IMR-90 (cell line): ENCODE measurements around the gene HMCES. TPM values are rescaled to one million over a fixed set of nuclear protein-coding genes. Genes with fewer than 3 reads are reported as not detected.

Experiments
- ATAC-seq: fragments of 200-7000 bp; cut with Tn5 transposase; 2 replicates; pipeline ENCODE4 v1.9.1; 2020; ENCODE audit warnings: low read depth, mild to moderate bottlenecking, moderate library complexity
- BruUV-seq: library from RNA; stranded (reverse); fragments of 400-500 nt; replicated peaks from 2 replicates; lab custom pipeline; 2021; lab: Mats Ljungman, UMichigan
- CTCF ChIA-PET: fragments of 300-600 bp; formaldehyde crosslinking; extraction: SDS; loops from one replicate; lab custom pipeline; 2021; ENCODE audit warnings: antibody characterized with exemption; lab: Yijun Ruan, JAX
- POLR2A ChIA-PET: fragments of 300-600 bp; sonication (Branson Sonifier 250); formaldehyde crosslinking; loops from one replicate; lab custom pipeline; 2022; ENCODE audit warnings: antibody characterized with exemption; ENCODE audit not compliant: unreplicated experiment; lab: Charles Lee
- DNase-seq: peaks from one replicate; pipeline ENCODE4 v3.0.0; 2013
- H2AFZ ChIP-seq: replicated peaks from 2 replicates; pipeline ENCODE3; 2013; ENCODE audit warnings: low read length, mild to moderate bottlenecking; ENCODE audit not compliant: poor library complexity
- H2AK5ac ChIP-seq: 2 replicates; pipeline ENCODE4 v1.6.1; 2013; ENCODE audit warnings: low read depth, low read length, inconsistent platforms
- H2AK9ac ChIP-seq: replicated peaks from 2 replicates; pipeline ENCODE3; 2013; ENCODE audit warnings: mild to moderate bottlenecking, low read depth, low read length, moderate library complexity; ENCODE audit not compliant: poor library complexity
- H2BK120ac ChIP-seq: 2 replicates; pipeline ENCODE4 v1.6.1; 2013; ENCODE audit warnings: low read depth, low read length, inconsistent platforms
- H2BK15ac ChIP-seq: 3 replicates; pipeline ENCODE4 v1.6.1; 2013; ENCODE audit warnings: low read depth, low read length, inconsistent platforms
- H2BK20ac ChIP-seq: 2 replicates; pipeline ENCODE4 v1.6.1; 2013; ENCODE audit warnings: low read depth, mild to moderate bottlenecking, inconsistent platforms, low read length, moderate library complexity
- H2BK5ac ChIP-seq: 2 replicates; pipeline ENCODE4 v1.6.1; 2013; ENCODE audit warnings: mild to moderate bottlenecking, low read depth, low read length, inconsistent platforms; ENCODE audit not compliant: poor library complexity, severe bottlenecking
- H3K14ac ChIP-seq: replicated peaks from 2 replicates; pipeline ENCODE4 v1.6.1; 2013; ENCODE audit warnings: low read depth, low read length, inconsistent platforms
- H3K18ac ChIP-seq: 2 replicates; pipeline ENCODE4 v1.6.1; 2013; ENCODE audit warnings: low read depth, low read length, control low read depth
- H3K23ac ChIP-seq: 2 replicates; pipeline ENCODE4 v1.6.1; 2013; ENCODE audit warnings: low read depth, low read length, inconsistent platforms
- H3K27ac ChIP-seq: 2 replicates; pipeline ENCODE4 v1.5.1; 2013; ENCODE audit warnings: mild to moderate bottlenecking, control low read depth, low read length; ENCODE audit not compliant: insufficient read depth
- H3K27me3 ChIP-seq: 2 replicates; pipeline ENCODE4 v1.6.1; 2013; ENCODE audit warnings: low read length; ENCODE audit not compliant: control insufficient read depth, insufficient read depth
- H3K36me3 ChIP-seq: 2 replicates; pipeline ENCODE4 v1.6.1; 2013; ENCODE audit warnings: low read length, mixed read lengths; ENCODE audit not compliant: control insufficient read depth, insufficient read depth
- H3K4ac ChIP-seq: 2 replicates; pipeline ENCODE4 v1.6.1; 2013; ENCODE audit warnings: low read depth, low read length, inconsistent platforms
- H3K4me1 ChIP-seq: 2 replicates; pipeline ENCODE4 v1.6.1; 2013; ENCODE audit warnings: low read length, mixed read lengths; ENCODE audit not compliant: control insufficient read depth, insufficient read depth
- H3K4me2 ChIP-seq: 2 replicates; pipeline ENCODE4 v1.6.1; 2013; ENCODE audit warnings: low read depth, mild to moderate bottlenecking, control low read depth, low read length, moderate library complexity
- H3K4me3 ChIP-seq: 2 replicates; pipeline ENCODE4 v1.5.1; 2013; ENCODE audit warnings: low read depth, mild to moderate bottlenecking, control low read depth, low read length, moderate library complexity; ENCODE audit not compliant: insufficient read depth
- H3K56ac ChIP-seq: 2 replicates; pipeline ENCODE4 v1.6.1; 2013; ENCODE audit warnings: low read length, inconsistent platforms; ENCODE audit not compliant: insufficient read depth; ENCODE audit errors: extremely low read depth
- H3K79me1 ChIP-seq, 2 experiments: 2 replicates each; pipeline ENCODE4 v1.6.1; 2013; ENCODE audit warnings: low read length in 2 of 2, inconsistent platforms in 1 of 2, low read depth in 1 of 2
- H3K9ac ChIP-seq: 2 replicates; pipeline ENCODE4 v1.6.1; 2013; ENCODE audit warnings: low read depth, low read length, control low read depth
- H3K9me1 ChIP-seq: 2 replicates; pipeline ENCODE4 v1.6.1; 2013; ENCODE audit warnings: low read length, inconsistent platforms; ENCODE audit not compliant: insufficient read depth
- H3K9me3 ChIP-seq: 2 replicates; pipeline ENCODE4 v1.6.1; 2013; ENCODE audit warnings: low read length; ENCODE audit not compliant: control insufficient read depth, insufficient read depth
- H4K20me1 ChIP-seq: 2 replicates; pipeline ENCODE4 v1.6.1; 2013; ENCODE audit warnings: low read length, inconsistent platforms; ENCODE audit not compliant: insufficient read depth
- H4K5ac ChIP-seq: 2 replicates; pipeline ENCODE4 v1.6.1; 2013; ENCODE audit warnings: mild to moderate bottlenecking, low read depth, low read length, control low read depth
- H4K8ac ChIP-seq, 2 experiments: 2 replicates each; pipeline ENCODE4 v1.6.1; 2013; ENCODE audit warnings: low read depth in 2 of 2, low read length in 2 of 2, control low read depth in 1 of 2, inconsistent platforms in 1 of 2
- H4K91ac ChIP-seq: 2 replicates; pipeline ENCODE4 v1.6.1; 2013; ENCODE audit warnings: low read depth, low read length, inconsistent platforms; ENCODE audit not compliant: insufficient read depth
- BHLHE40 ChIP-seq: fragments of 150-350 bp; IDR thresholded peaks from 2 replicates; pipeline ENCODE4 v1.6.1; 2016; ENCODE audit warnings: mild to moderate bottlenecking, low read depth, low read length
- CEBPB ChIP-seq: IDR thresholded peaks from 2 replicates; pipeline ENCODE4 v1.6.1; 2012; ENCODE audit warnings: low read depth, low read length, improper control_type of control experiment
- CTCF ChIP-seq: conservative IDR thresholded peaks from 2 replicates; pipeline ENCODE4 v1.5.1; 2012; ENCODE audit warnings: mild to moderate bottlenecking, low read depth, low read length, improper control_type of control experiment
- ELK1 ChIP-seq: fragments of 150-350 bp; IDR thresholded peaks from 2 replicates; pipeline ENCODE4 v1.6.1; 2016; ENCODE audit warnings: low read depth, mild to moderate bottlenecking, low read length, moderate library complexity, borderline replicate concordance
- MAZ ChIP-seq: IDR thresholded peaks from 2 replicates; pipeline ENCODE4 v1.6.1; 2012; ENCODE audit warnings: low read depth, mild to moderate bottlenecking, low read length, improper control_type of control experiment, moderate library complexity, borderline replicate concordance
- MXI1 ChIP-seq: IDR thresholded peaks from 2 replicates; pipeline ENCODE4 v1.6.1; 2012; ENCODE audit warnings: low read depth, mild to moderate bottlenecking, low read length, moderate library complexity, borderline replicate concordance
- POLR2A ChIP-seq: IDR thresholded peaks from 2 replicates; pipeline ENCODE4 v1.6.1; 2012; ENCODE audit warnings: mild to moderate bottlenecking, low read depth, low read length
- RCOR1 ChIP-seq: IDR thresholded peaks from 2 replicates; pipeline ENCODE4 v1.6.1; 2012; ENCODE audit warnings: mild to moderate bottlenecking, low read length, improper control_type of control experiment; ENCODE audit not compliant: insufficient replicate concordance
- RFX5 ChIP-seq: IDR thresholded peaks from 2 replicates; pipeline ENCODE4 v1.8.0; 2012; ENCODE audit warnings: low read depth, mild to moderate bottlenecking, low read length, moderate library complexity
- SMC3 ChIP-seq: fragments of 150-350 bp; IDR thresholded peaks from 2 replicates; pipeline ENCODE4 v1.6.1; 2016; ENCODE audit warnings: low read depth, mild to moderate bottlenecking, antibody characterized with exemption, low read length, moderate library complexity
- USF2 ChIP-seq: fragments of 150-350 bp; IDR thresholded peaks from 2 replicates; pipeline ENCODE4 v1.6.1; 2017; ENCODE audit warnings: mild to moderate bottlenecking, antibody characterized with exemption, low read length, low read depth
- WGBS, 2 experiments: methylation state at CpG; one replicate each; pipeline versions ENCODE4 v1.1.5 to v1.1.7; 2013; ENCODE audit warnings: missing lambda C conversion rate in 2 of 2; ENCODE audit not compliant: insufficient read length in 1 of 2; ENCODE audit errors: extremely low coverage in 2 of 2; 5-methylcytosine and 5-hydroxymethylcytosine counted together
- dilution Hi-C: fragments of 300-500 bp; cut with HindIII; formaldehyde crosslinking; loops from one replicate; pipeline ENCODE4 v1.14.3; 2018; ENCODE audit warnings: low sequenced_read_pairs; ENCODE audit not compliant: unreplicated experiment
- in situ Hi-C: fragments of 300-500 bp; cut with MboI; formaldehyde crosslinking; loops from 3 replicates; pipeline ENCODE4 v1.14.3; 2019; ENCODE audit warnings: low sequenced_read_pairs, inconsistent platforms, mixed read lengths
- intact Hi-C: fragments of 100-400 bp; cut with micrococcal nuclease; formaldehyde crosslinking; loops from 2 replicates; pipeline ENCODE4 v1.10.0; 2022
- polyA plus RNA-seq, 3 experiments: library from polyadenylated mRNA; depleted of rRNA; stranded (reverse); fragments of >200 nt; gene quantifications; 2 replicates each; pipeline ENCODE4 v1.2.3, GENCODE V29; 2012; ENCODE audit warnings: low replicate concordance in 1 of 3
- total RNA-seq: library from RNA; depleted of rRNA; stranded (reverse); fragments of >200 nt; gene quantifications from 2 replicates; pipeline ENCODE4 v1.2.3, GENCODE V29; 2012

HMCES gene
- total and polyA plus RNA-seq, 2 of the 4 experiments (the other 2 are of a cell fraction): 26.0 to 30.5 TPM

GRCh38 chr3:129311054-129311902 is 32.6 kb downstream of the HMCES start:
- H3K4ac ChIP-seq: no peak overlapping the region
- H2BK20ac ChIP-seq: no peak overlapping the region
- H3K9me1 ChIP-seq: peaks cover 21% of the 10 kb centered on the region
- no peak overlapping the region for H2AK5ac ChIP-seq
- no peak overlapping the region for H2AFZ ChIP-seq
- no peak overlapping the region for H4K5ac ChIP-seq
- ATAC-seq (no peak), DNase-seq (no peak)
- BruUV-seq: no TSS peak
- no peak overlapping the region for H3K4me3 ChIP-seq
- no peak overlapping the region for H3K14ac ChIP-seq
- H2AK9ac ChIP-seq: no peak overlapping the region
- no peak overlapping the region for H2BK15ac ChIP-seq
- no peak overlapping the region for H3K9ac ChIP-seq
- no peak overlapping the region for H2BK120ac ChIP-seq
- no peak overlapping the region for H3K27ac ChIP-seq
- H4K91ac ChIP-seq: no peak overlapping the region
- no peaks in the 10 kb centered on the region for H3K36me3 ChIP-seq
- peaks cover 8% of the 10 kb centered on the region for H4K20me1 ChIP-seq
- 93% methylated on average over 3 of the region's 3 CpGs; no CpG with 5 or more reads in 1 of the 2 experiments for WGBS, 2 experiments
- H3K23ac ChIP-seq: no peak overlapping the region
- H3K4me1 ChIP-seq: 0 out of 2 replicates have a peak, but pooled peaks cover 3% of the 10 kb centered on the region
- CTCF ChIA-PET: no interaction called here
- in situ Hi-C loops (no loop called here), dilution Hi-C loops (no loop called here), intact Hi-C loops (no loop called here)
- POLR2A ChIA-PET: no interaction called here
- no peaks in the 10 kb centered on the region for H3K9me3 ChIP-seq
- peaks cover 0 to 24% of the 10 kb centered on the region in 2 experiments; a peak in 2 of 4 replicates for H3K79me1 ChIP-seq
- no peak overlapping the region for H4K8ac ChIP-seq
- H3K27me3 ChIP-seq: no peaks in the 10 kb centered on the region
- TF ChIP-seq RCOR1 (no peak), RFX5 (no peak), BHLHE40 (no peak), CTCF (no peak), CEBPB (no peak), USF2 (no peak), POLR2A (no peak), ELK1 (no peak), SMC3 (no peak), MAZ (no peak), MXI1 (no peak)
- no peak overlapping the region for H3K18ac ChIP-seq
- H3K56ac ChIP-seq: no peak overlapping the region
- no peak overlapping the region for H3K4me2 ChIP-seq
- no peak overlapping the region for H2BK5ac ChIP-seq
